ENCODE measurements around the gene SNAPC2.

- no peak for TF ChIP-seq EZH2 (IDR thresholded peaks at IDR 0.05; ENCODE audit: insufficient read depth, poor library complexity, severe bottlenecking)
- TF ChIP-seq EZH2phosphoT487 (IDR thresholded peaks at IDR 0.05; ENCODE audit: insufficient read depth, low read depth) = no peak
Observed at GRCh38 chr19:7942981-7943443, 22.9 kb downstream of the SNAPC2 start.
